ENCODE results near the gene IL17B. TPM values are rescaled to one million over a fixed set of nuclear protein-coding genes. Genes with fewer than 3 reads are reported as not detected.
A peak's percentile ranks its signal among the peaks of the same experiment; 100 is the strongest.

The IL17B gene
- total and polyA plus RNA-seq, 2 of the 13 experiments (the other 11 are each of a cell fraction or from before 2014, with no cell fraction given) = 0.29 to 2.6 TPM

GRCh38 chr5:149345147-149345891, 33.8 kb downstream of the IL17B start, which contains the start of gene GRPEL2 (continued):
- TF ChIP-seq ZNF430 (CRISPR knock-in tag; IDR thresholded peaks at IDR 0.05) = peak; percentile 72; the same call in 1 of the 2 replicates
- no peak for TF ChIP-seq HDAC6 (IDR thresholded peaks at IDR 0.05; ENCODE audit: low read depth, low read length)
- 0 out of 2 replicates have a peak, but pooled peaks have one; percentile 26 for TF ChIP-seq NCOR1 (IDR thresholded peaks at IDR 0.05; ENCODE audit: borderline replicate concordance, low read length)
- no peak; the same call in 1 of the 2 replicates for TF ChIP-seq EHMT2 (IDR thresholded peaks at IDR 0.05; ENCODE audit: borderline replicate concordance, low read depth, low read length)
- TF ChIP-seq GATAD1 (CRISPR knock-in tag; IDR thresholded peaks at IDR 0.05) = peak; percentile 94
- peak; percentile 91 for TF ChIP-seq KDM2A (CRISPR knock-in tag; IDR thresholded peaks at IDR 0.05; ENCODE audit: borderline replicate concordance, low read depth)
- peak; percentile 72 for TF ChIP-seq SP4 (CRISPR knock-in tag; IDR thresholded peaks at IDR 0.05)
- TF ChIP-seq KDM5B (CRISPR knock-in tag; IDR thresholded peaks at IDR 0.05; ENCODE audit: borderline replicate concordance) = peak; percentile 89; the same call in 1 of the 2 replicates
- no peak for TF ChIP-seq PTBP1 (IDR thresholded peaks at IDR 0.05; ENCODE audit: low read depth, low read length, poor library complexity, severe bottlenecking)
- no peak; the same call in 1 of the 2 replicates for TF ChIP-seq ZNF543 (CRISPR knock-in tag; IDR thresholded peaks at IDR 0.05)
- TF ChIP-seq HOXD1 (CRISPR knock-in tag; IDR thresholded peaks at IDR 0.05) = 0 out of 2 replicates have a peak, but pooled peaks have one; percentile 41
- TF ChIP-seq, protein P1, sequence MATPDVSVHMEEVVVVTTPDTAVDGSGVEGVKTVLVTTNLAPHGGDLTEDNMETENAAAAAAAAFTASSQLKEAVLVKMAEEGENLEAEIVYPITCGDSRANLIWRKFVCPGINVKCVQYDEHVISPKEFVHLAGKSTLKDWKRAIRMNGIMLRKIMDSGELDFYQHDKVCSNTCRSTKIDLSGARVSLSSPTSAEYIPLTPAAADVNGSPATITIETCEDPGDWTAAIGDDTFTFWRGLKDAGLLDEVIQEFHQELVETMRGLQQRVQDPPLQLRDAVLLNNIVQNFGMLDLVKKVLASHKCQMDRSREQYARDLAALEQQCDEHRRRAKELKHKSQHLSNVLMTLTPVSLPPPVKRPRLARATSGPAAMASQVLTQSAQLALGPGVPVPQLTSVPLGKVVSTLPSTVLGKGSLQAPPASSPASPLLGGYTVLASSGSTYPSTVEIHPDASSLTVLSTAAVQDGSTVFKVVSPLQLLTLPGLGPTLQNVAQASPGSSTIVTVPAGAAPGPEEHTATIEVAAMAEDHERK (CRISPR knock-in tag; IDR thresholded peaks at IDR 0.05; ENCODE audit: low read depth) = 0 out of 2 replicates have a peak, but pooled peaks have one; percentile 14
- peak; percentile 85; the same call in 1 of the 2 replicates for TF ChIP-seq ZHX1 (CRISPR knock-in tag; IDR thresholded peaks at IDR 0.05; ENCODE audit: low read depth)
- TF ChIP-seq, protein P2, sequence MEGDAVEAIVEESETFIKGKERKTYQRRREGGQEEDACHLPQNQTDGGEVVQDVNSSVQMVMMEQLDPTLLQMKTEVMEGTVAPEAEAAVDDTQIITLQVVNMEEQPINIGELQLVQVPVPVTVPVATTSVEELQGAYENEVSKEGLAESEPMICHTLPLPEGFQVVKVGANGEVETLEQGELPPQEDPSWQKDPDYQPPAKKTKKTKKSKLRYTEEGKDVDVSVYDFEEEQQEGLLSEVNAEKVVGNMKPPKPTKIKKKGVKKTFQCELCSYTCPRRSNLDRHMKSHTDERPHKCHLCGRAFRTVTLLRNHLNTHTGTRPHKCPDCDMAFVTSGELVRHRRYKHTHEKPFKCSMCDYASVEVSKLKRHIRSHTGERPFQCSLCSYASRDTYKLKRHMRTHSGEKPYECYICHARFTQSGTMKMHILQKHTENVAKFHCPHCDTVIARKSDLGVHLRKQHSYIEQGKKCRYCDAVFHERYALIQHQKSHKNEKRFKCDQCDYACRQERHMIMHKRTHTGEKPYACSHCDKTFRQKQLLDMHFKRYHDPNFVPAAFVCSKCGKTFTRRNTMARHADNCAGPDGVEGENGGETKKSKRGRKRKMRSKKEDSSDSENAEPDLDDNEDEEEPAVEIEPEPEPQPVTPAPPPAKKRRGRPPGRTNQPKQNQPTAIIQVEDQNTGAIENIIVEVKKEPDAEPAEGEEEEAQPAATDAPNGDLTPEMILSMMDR (CRISPR knock-in tag; IDR thresholded peaks at IDR 0.05) = 0 out of 2 replicates have a peak, but pooled peaks have one; percentile 22
- no peak for TF ChIP-seq ZBTB21 (CRISPR knock-in tag; IDR thresholded peaks at IDR 0.05)
- TF ChIP-seq TBX3 (IDR thresholded peaks at IDR 0.05; ENCODE audit: borderline replicate concordance) = no peak
- no peak for TF ChIP-seq RNF2 (conservative IDR thresholded peaks at IDR 0.05; ENCODE audit: low read depth)
- no peak; the same call in 1 of the 2 replicates for TF ChIP-seq CBX5 (CRISPR knock-in tag; IDR thresholded peaks at IDR 0.05; ENCODE audit: borderline replicate concordance)
- TF ChIP-seq POLR2AphosphoS5 (IDR thresholded peaks at IDR 0.05; ENCODE audit: low read depth, low read length) = peak; percentile 90
- peak; percentile 81 for TF ChIP-seq ZNF639 (CRISPR knock-in tag; conservative IDR thresholded peaks at IDR 0.05)
- 0 out of 2 replicates have a peak, but pooled peaks have one; percentile 13 for TF ChIP-seq SIX1 (CRISPR knock-in tag; IDR thresholded peaks at IDR 0.05; ENCODE audit: borderline replicate concordance)
- TF ChIP-seq HCFC1 (IDR thresholded peaks at IDR 0.05; ENCODE audit: low read depth, low read length) = peak; percentile 69
- TF ChIP-seq RBAK (CRISPR knock-in tag; IDR thresholded peaks at IDR 0.05) = peak; percentile 50; the same call in 1 of the 2 replicates
